HCT116 (cell line): ENCODE measurements around the gene SGTB. TPM values are rescaled to one million over a fixed set of nuclear protein-coding genes. Genes with fewer than 3 reads are reported as not detected.

Experiments used
- ATAC-seq: fragments of 200-7000 bp; cut with Tn5 transposase; 2 replicates; pipeline ENCODE4 v1.9.1; 2020; ENCODE audit warnings: mild to moderate bottlenecking, moderate library complexity
- BruUV-seq: library from RNA; stranded (reverse); fragments of 400-500 nt; replicated peaks from 2 replicates; lab custom pipeline; 2021; lab: Mats Ljungman, UMichigan
- CTCF ChIA-PET: fragments of 300-600 bp; sonication (Branson Sonifier 250); formaldehyde crosslinking; loops from one replicate; lab custom pipeline; 2021; ENCODE audit warnings: antibody characterized with exemption; lab: Charles Lee
- POLR2A ChIA-PET: fragments of 300-600, 350-600 bp; sonication (Branson Sonifier 250); formaldehyde crosslinking; loops from one replicate; lab custom pipeline; 2021; ENCODE audit warnings: antibody characterized with exemption; lab: Charles Lee
- RAD21 ChIA-PET, 2 experiments: fragments of 300-600 bp; sonication (Branson Sonifier 250); formaldehyde crosslinking; loops; one replicate each; lab custom pipeline; 2023; ENCODE audit warnings: low total read pairs in 2 of 2; ENCODE audit not compliant: uncharacterized antibody in 2 of 2, unreplicated experiment in 2 of 2, low non-redundant PET in 1 of 2; lab: Charles Lee
- DNase-seq: peaks from one replicate; pipeline ENCODE4 v3.0.0-alpha.2; 2010; ENCODE audit warnings: low read depth, low spot score
- H2AFZ ChIP-seq: fragments of 200-600 bp; shearing (Covaris generic), sonication (generic); 2 replicates; pipeline ENCODE4 v1.6.1; 2017; ENCODE audit warnings: low read depth, mixed run types, mixed read lengths, antibody characterized with exemption, low read length; ENCODE audit not compliant: poor library complexity, severe bottlenecking
- H3K27ac ChIP-seq: 2 replicates; pipeline ENCODE4 v1.5.1; 2012; ENCODE audit warnings: low read depth, low read length
- H3K27me3 ChIP-seq: fragments of 200-600 bp; sonication (generic); 2 replicates; pipeline ENCODE4 v1.6.1; 2016; ENCODE audit warnings: mixed run types, low read length, mixed read lengths; ENCODE audit not compliant: insufficient read depth
- H3K36me3 ChIP-seq, 2 experiments: fragments of 200-500 bp in 1 of 2; fragments of 200-600 bp in 1 of 2; sonication (Bioruptor generic) in 1 of 2; sonication (generic) in 1 of 2; 2 replicates each; pipeline versions ENCODE4 v1.5.1 to v1.6.1; 2014 to 2016; ENCODE audit warnings: low read length in 2 of 2, inconsistent platforms in 1 of 2, mixed read lengths in 1 of 2, mixed run types in 1 of 2; ENCODE audit not compliant: insufficient read depth in 2 of 2, control insufficient read depth in 1 of 2
- H3K4me1 ChIP-seq, 2 experiments: fragments of 200-600 bp in 1 of 2; sonication (generic) in 1 of 2; 2 replicates each; pipeline versions ENCODE4 v1.5.1 to v1.6.1; 2012 to 2017; ENCODE audit warnings: low read length in 2 of 2, inconsistent platforms in 1 of 2, mild to moderate bottlenecking in 1 of 2, mixed read lengths in 1 of 2, mixed run types in 1 of 2, moderate library complexity in 1 of 2; ENCODE audit not compliant: insufficient read depth in 2 of 2, control insufficient read depth in 1 of 2
- H3K4me2 ChIP-seq: fragments of 200-600 bp; sonication (generic); 2 replicates; pipeline ENCODE4 v1.6.1; 2017; ENCODE audit warnings: mixed run types, low read length, mixed read lengths
- H3K4me3 ChIP-seq, 2 experiments: fragments of 200-600 bp in 1 of 2; sonication (generic) in 1 of 2; replicated peaks in 1 of 2; 2 replicates each; pipeline ENCODE4 v1.5.1; 2011 to 2016; ENCODE audit warnings: low read length in 2 of 2, control low read depth in 1 of 2, low read depth in 1 of 2, mild to moderate bottlenecking in 1 of 2, mixed read lengths in 1 of 2, mixed run types in 1 of 2
- H3K79me2 ChIP-seq: fragments of 200-600 bp; sonication (generic); 2 replicates; pipeline ENCODE4 v1.6.1; 2017; ENCODE audit warnings: mild to moderate bottlenecking, mixed run types, low read length, moderate library complexity, mixed read lengths; ENCODE audit not compliant: insufficient read depth
- H3K9ac ChIP-seq: fragments of 200-600 bp; sonication (generic); 2 replicates; pipeline ENCODE4 v1.6.1; 2016; ENCODE audit warnings: low read length, mixed read lengths
- H3K9me2 ChIP-seq: fragments of 200-600 bp; sonication (generic), shearing (Covaris generic); 2 replicates; pipeline ENCODE4 v1.6.1; 2017; ENCODE audit warnings: mixed run types, mild to moderate bottlenecking, moderate library complexity; ENCODE audit not compliant: insufficient read depth
- H3K9me3 ChIP-seq, 2 experiments: fragments of 200-500 bp in 1 of 2; fragments of 200-600 bp in 1 of 2; sonication (Bioruptor generic) in 1 of 2; sonication (generic) in 1 of 2; 2 replicates each; pipeline ENCODE4 v1.6.1; 2014 to 2017; ENCODE audit warnings: low read length in 2 of 2, mixed read lengths in 2 of 2, inconsistent platforms in 1 of 2, low read depth in 1 of 2, mild to moderate bottlenecking in 1 of 2, mixed run types in 1 of 2, moderate library complexity in 1 of 2; ENCODE audit not compliant: control insufficient read depth in 1 of 2, insufficient read depth in 1 of 2
- H4K20me1 ChIP-seq: fragments of 200-600 bp; sonication (generic), shearing (Covaris generic); 2 replicates; pipeline ENCODE4 v1.6.1; 2017; ENCODE audit warnings: mixed run types, mild to moderate bottlenecking, moderate library complexity; ENCODE audit not compliant: insufficient read depth
- CBX3 ChIP-seq: IDR thresholded peaks from 2 replicates; pipeline ENCODE4 v1.6.1; 2012; ENCODE audit warnings: low read depth
- EGR1 ChIP-seq: IDR thresholded peaks from 2 replicates; pipeline ENCODE4 v1.6.1; 2012; ENCODE audit warnings: low read depth
- FOSL1 ChIP-seq: IDR thresholded peaks from 2 replicates; pipeline ENCODE4 v1.6.1; 2012; ENCODE audit warnings: low read depth
- JUND ChIP-seq: IDR thresholded peaks from 2 replicates; pipeline ENCODE4 v1.6.1; 2012
- POLR2A ChIP-seq: IDR thresholded peaks from 2 replicates; pipeline ENCODE4 v1.7.0; 2011; ENCODE audit warnings: borderline replicate concordance; ENCODE audit not compliant: insufficient read depth, insufficient read length; ENCODE audit errors: extremely low read depth
- SIN3A ChIP-seq: IDR thresholded peaks from 2 replicates; pipeline ENCODE4 v1.6.1; 2012; ENCODE audit warnings: low read depth
- SP1 ChIP-seq: IDR thresholded peaks from 2 replicates; pipeline ENCODE4 v1.6.1; 2012; ENCODE audit warnings: low read depth
- TCF7L2 ChIP-seq: IDR thresholded peaks from 2 replicates; pipeline ENCODE4 v1.7.0; 2011; ENCODE audit warnings: borderline replicate concordance, inconsistent platforms; ENCODE audit not compliant: insufficient read depth, insufficient read length; ENCODE audit errors: extremely low read depth
- intact Hi-C: fragments of 100-400 bp; cut with micrococcal nuclease; formaldehyde crosslinking; loops from 2 replicates; pipeline ENCODE4 v1.10.0; 2022
- total RNA-seq: library from RNA; stranded (reverse); gene quantifications from one replicate; pipeline ENCODE4 v1.2.1, GENCODE V29; 2021; ENCODE audit not compliant: unreplicated experiment
- TF ChIP-seq, protein P1 (sequence below): IDR thresholded peaks from 2 replicates; pipeline ENCODE4 v1.6.1; 2012
- TF ChIP-seq, protein P2 (sequence below), 3 experiments: fragments of 200-600 bp in 1 of 3; sonication (generic) in 1 of 3; IDR thresholded peaks in 2 of 3; conservative IDR thresholded peaks in 1 of 3; 2 replicates each; pipeline ENCODE4 v1.5.1; 2012 to 2017; ENCODE audit warnings: low read depth in 2 of 3, low read length in 2 of 3, antibody characterized with exemption in 1 of 3, borderline replicate concordance in 1 of 3, control low read depth in 1 of 3, mild to moderate bottlenecking in 1 of 3, mixed read lengths in 1 of 3, mixed run types in 1 of 3, moderate library complexity in 1 of 3; ENCODE audit not compliant: insufficient read depth in 1 of 3
- TF ChIP-seq, protein P3 (sequence below): IDR thresholded peaks from 2 replicates; pipeline ENCODE4 v1.6.1; 2012

Gene SGTB
- total RNA-seq, 1 experiment from 2014 or later, result 12.6 TPM

DNA sequence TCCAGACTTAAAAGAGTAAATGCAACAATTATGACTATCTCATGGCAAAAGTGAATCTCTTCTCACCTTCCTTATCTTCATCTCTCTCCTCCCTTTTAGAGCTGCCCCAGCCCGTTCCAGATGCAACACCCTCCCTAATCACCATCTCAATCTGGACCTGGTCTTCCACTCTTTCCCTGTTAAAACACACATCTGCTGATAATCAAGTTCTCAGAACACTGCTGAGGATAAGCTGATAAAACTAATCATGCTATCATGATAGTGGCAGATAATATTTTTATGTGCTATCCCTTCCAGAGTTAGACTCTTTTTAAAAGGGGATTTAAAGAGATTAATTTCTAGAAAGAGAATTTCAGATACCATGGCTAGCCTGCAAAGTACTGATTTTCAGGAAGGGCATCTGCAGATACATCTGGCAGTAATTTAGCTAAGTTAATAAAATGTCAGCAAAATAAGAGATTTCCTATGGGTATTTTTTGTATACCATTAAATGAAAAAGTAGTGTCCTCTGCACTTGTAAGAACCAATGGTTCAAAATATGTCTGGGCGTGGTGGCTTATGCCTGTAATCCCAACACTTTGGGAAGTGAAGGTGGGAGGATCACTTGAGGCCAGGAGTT is 17.2 kb downstream of the SGTB start:
- no peaks in the 10 kb centered on the region for H3K9me3 ChIP-seq
- CTCF ChIA-PET, result no interaction called here
- no peaks in the 10 kb centered on the region for H3K79me2 ChIP-seq
- no peak overlapping the region for H3K4me3 ChIP-seq
- H3K36me3 ChIP-seq, result no peaks in the 10 kb centered on the region
- no peak for DNase-seq
- H3K4me2 ChIP-seq, result no peak overlapping the region
- no peak overlapping the region for H2AFZ ChIP-seq
- BruUV-seq, result no TSS peak
- no peaks in the 10 kb centered on the region for H3K27me3 ChIP-seq
- H3K9ac ChIP-seq, result no peak overlapping the region
- H3K27ac ChIP-seq, result no peak overlapping the region
- H3K9me2 ChIP-seq, result no peaks in the 10 kb centered on the region
- no peaks in the 10 kb centered on the region for H3K4me1 ChIP-seq
- intact Hi-C loops, result no loop called here
- RAD21 ChIA-PET, result no interaction called here
- POLR2A ChIA-PET, result no interaction called here
- no peaks in the 10 kb centered on the region for H4K20me1 ChIP-seq
- ATAC-seq, result no peak
- TF ChIP-seq FOSL1 (no peak), SP1 (no peak), TCF7L2 (no peak), EGR1 (no peak), CBX3 (no peak), JUND (no peak), SIN3A (no peak), POLR2A (no peak)
- TF ChIP-seq, protein P1, sequence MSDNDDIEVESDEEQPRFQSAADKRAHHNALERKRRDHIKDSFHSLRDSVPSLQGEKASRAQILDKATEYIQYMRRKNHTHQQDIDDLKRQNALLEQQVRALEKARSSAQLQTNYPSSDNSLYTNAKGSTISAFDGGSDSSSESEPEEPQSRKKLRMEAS, result no peak
- TF ChIP-seq, protein P2, sequence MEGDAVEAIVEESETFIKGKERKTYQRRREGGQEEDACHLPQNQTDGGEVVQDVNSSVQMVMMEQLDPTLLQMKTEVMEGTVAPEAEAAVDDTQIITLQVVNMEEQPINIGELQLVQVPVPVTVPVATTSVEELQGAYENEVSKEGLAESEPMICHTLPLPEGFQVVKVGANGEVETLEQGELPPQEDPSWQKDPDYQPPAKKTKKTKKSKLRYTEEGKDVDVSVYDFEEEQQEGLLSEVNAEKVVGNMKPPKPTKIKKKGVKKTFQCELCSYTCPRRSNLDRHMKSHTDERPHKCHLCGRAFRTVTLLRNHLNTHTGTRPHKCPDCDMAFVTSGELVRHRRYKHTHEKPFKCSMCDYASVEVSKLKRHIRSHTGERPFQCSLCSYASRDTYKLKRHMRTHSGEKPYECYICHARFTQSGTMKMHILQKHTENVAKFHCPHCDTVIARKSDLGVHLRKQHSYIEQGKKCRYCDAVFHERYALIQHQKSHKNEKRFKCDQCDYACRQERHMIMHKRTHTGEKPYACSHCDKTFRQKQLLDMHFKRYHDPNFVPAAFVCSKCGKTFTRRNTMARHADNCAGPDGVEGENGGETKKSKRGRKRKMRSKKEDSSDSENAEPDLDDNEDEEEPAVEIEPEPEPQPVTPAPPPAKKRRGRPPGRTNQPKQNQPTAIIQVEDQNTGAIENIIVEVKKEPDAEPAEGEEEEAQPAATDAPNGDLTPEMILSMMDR (IDR thresholded peaks at IDR 0.05 in 2 of 3, conservative IDR thresholded peaks at IDR 0.05 in 1 of 3; ENCODE audit: borderline replicate concordance in 1 of 3, insufficient read depth in 1 of 3, low read depth in 2 of 3, low read length in 2 of 3), result no peak
- TF ChIP-seq, protein P3, sequence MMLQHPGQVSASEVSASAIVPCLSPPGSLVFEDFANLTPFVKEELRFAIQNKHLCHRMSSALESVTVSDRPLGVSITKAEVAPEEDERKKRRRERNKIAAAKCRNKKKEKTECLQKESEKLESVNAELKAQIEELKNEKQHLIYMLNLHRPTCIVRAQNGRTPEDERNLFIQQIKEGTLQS, result no peak
